Astrocyte (in vitro differentiated cells and primary cell): ENCODE data around the gene PLIN5. TPM values are rescaled to one million over a fixed set of nuclear protein-coding genes. Genes with fewer than 3 reads are reported as not detected.

Experiments used
- DNase-seq: peaks from one replicate; pipeline ENCODE4 v3.0.0-alpha.2; 2010; ENCODE audit warnings: low read depth
- FAIRE-seq: peaks from 2 replicates; lab custom pipeline; 2011; peaks lifted over from hg19 to GRCh38; lab: Jason Lieb, UNC
- H2AFZ ChIP-seq: 2 replicates; pipeline ENCODE4 v1.6.0; 2012; ENCODE audit warnings: low read depth, low read length, inconsistent platforms
- H3K27ac ChIP-seq: 2 replicates; pipeline ENCODE4 v1.5.1; 2011; ENCODE audit warnings: low read depth, low read length, inconsistent platforms
- H3K27me3 ChIP-seq: 2 replicates; pipeline ENCODE4 v1.6.0; 2011; ENCODE audit warnings: low read length, inconsistent platforms; ENCODE audit not compliant: insufficient read depth
- H3K36me3 ChIP-seq: 2 replicates; pipeline ENCODE4 v1.5.1; 2011; ENCODE audit warnings: low read length, inconsistent platforms; ENCODE audit not compliant: insufficient read depth
- H3K4me1 ChIP-seq: 2 replicates; pipeline ENCODE4 v1.5.1; 2011; ENCODE audit warnings: low read length, inconsistent platforms; ENCODE audit not compliant: insufficient read depth
- H3K4me2 ChIP-seq: 2 replicates; pipeline ENCODE4 v1.6.0; 2012; ENCODE audit warnings: low read length, inconsistent platforms
- H3K4me3 ChIP-seq: 2 replicates; pipeline ENCODE4 v1.5.1; 2011; ENCODE audit warnings: low read depth, mild to moderate bottlenecking, low read length, inconsistent platforms; ENCODE audit not compliant: insufficient read depth
- H3K79me2 ChIP-seq: 2 replicates; pipeline ENCODE4 v1.6.0; 2012; ENCODE audit warnings: mild to moderate bottlenecking, low read length, inconsistent platforms; ENCODE audit not compliant: insufficient read depth
- H3K9ac ChIP-seq: 2 replicates; pipeline ENCODE4 v1.6.0; 2012; ENCODE audit warnings: mild to moderate bottlenecking, low read length, inconsistent platforms
- H3K9me3 ChIP-seq: 2 replicates; pipeline ENCODE4 v1.5.1; 2012; ENCODE audit warnings: low read depth, mild to moderate bottlenecking, low read length, inconsistent platforms; ENCODE audit not compliant: insufficient read depth
- H4K20me1 ChIP-seq: 2 replicates; pipeline ENCODE4 v1.6.0; 2012; ENCODE audit warnings: low read length, inconsistent platforms; ENCODE audit not compliant: insufficient read depth
- H3K27ac Mint-ChIP-seq: one replicate; pipeline ENCODE4 v1.8.0; 2021; ENCODE audit warnings: mild to moderate bottlenecking, mixed read lengths; ENCODE audit not compliant: unreplicated experiment
- H3K27me3 Mint-ChIP-seq: one replicate; pipeline ENCODE4 v1.8.0; 2021; ENCODE audit warnings: low read depth, mixed read lengths; ENCODE audit not compliant: unreplicated experiment
- H3K36me3 Mint-ChIP-seq: one replicate; pipeline ENCODE4 v1.8.0; 2021; ENCODE audit warnings: low read depth, mixed read lengths; ENCODE audit not compliant: unreplicated experiment
- H3K4me1 Mint-ChIP-seq: one replicate; pipeline ENCODE4 v1.8.0; 2021; ENCODE audit warnings: low read depth, mixed read lengths; ENCODE audit not compliant: unreplicated experiment
- H3K4me3 Mint-ChIP-seq: one replicate; pipeline ENCODE4 v1.8.0; 2021; ENCODE audit warnings: mild to moderate bottlenecking, moderate library complexity, mixed read lengths; ENCODE audit not compliant: unreplicated experiment
- H3K9me3 Mint-ChIP-seq: one replicate; pipeline ENCODE4 v1.8.0; 2021; ENCODE audit warnings: mild to moderate bottlenecking, mixed read lengths; ENCODE audit not compliant: unreplicated experiment
- EZH2 ChIP-seq: IDR thresholded peaks from 2 replicates; pipeline ENCODE4 v1.6.1; 2012; ENCODE audit warnings: mild to moderate bottlenecking, low read length, inconsistent platforms; ENCODE audit not compliant: insufficient read depth
- total RNA-seq: library from RNA; stranded (reverse); gene quantifications from 2 replicates; pipeline ENCODE4 v1.2.1, GENCODE V29; 2021
- TF ChIP-seq, protein P1 (sequence below): IDR thresholded peaks from 2 replicates; pipeline ENCODE4 v1.5.1; 2011; ENCODE audit warnings: low read depth, mild to moderate bottlenecking, inconsistent platforms, low read length, moderate library complexity; ENCODE audit not compliant: insufficient read depth

PLIN5 gene
- total RNA-seq, 1 donor from 2014 or later = not detected

DNA sequence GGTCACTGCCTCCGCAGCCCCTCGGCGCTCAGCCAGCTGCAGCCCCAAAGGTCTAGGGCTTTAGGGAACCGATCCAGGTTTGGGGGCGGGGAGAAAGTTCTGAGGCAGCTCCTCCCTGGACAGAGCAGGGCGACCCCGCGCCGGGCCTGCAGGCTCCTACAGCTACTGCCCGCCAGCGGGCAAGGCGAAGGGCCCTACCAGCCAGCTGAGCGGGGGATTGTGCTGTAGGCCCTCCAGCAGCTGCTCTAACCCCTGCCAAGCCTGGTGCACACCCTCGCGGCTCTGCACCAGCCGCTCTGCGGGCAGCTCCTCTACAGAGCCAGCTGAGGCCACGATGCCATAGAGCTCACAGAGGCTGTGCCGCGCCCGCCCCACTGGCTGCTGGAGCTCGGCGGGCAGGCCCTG lies 30.7 kb downstream of the PLIN5 start:
- Mint-ChIP-seq H3K4me3 (no peak overlapping the region), H3K27ac (no peak overlapping the region), H3K9me3 (no peaks in the 10 kb centered on the region), H3K4me1 (peaks cover 6% of the 10 kb centered on the region), H3K27me3 (no peaks in the 10 kb centered on the region), H3K36me3 (peaks cover 13% of the 10 kb centered on the region)
- Histone ChIP-seq H3K27ac (no peak overlapping the region), H3K9ac (no peak overlapping the region), H4K20me1 (no peaks in the 10 kb centered on the region), H3K4me2 (no peak overlapping the region), H3K4me3 (no peak overlapping the region), H3K36me3 (peaks cover 2% of the 10 kb centered on the region), H3K79me2 (no peaks in the 10 kb centered on the region), H2AFZ (no peak overlapping the region), H3K27me3 (no peaks in the 10 kb centered on the region), H3K9me3 (no peaks in the 10 kb centered on the region), H3K4me1 (peaks cover 20% of the 10 kb centered on the region)
- FAIRE-seq (no peak), DNase-seq (no peak)
- TF ChIP-seq EZH2 = no peak
- TF ChIP-seq, protein P1, sequence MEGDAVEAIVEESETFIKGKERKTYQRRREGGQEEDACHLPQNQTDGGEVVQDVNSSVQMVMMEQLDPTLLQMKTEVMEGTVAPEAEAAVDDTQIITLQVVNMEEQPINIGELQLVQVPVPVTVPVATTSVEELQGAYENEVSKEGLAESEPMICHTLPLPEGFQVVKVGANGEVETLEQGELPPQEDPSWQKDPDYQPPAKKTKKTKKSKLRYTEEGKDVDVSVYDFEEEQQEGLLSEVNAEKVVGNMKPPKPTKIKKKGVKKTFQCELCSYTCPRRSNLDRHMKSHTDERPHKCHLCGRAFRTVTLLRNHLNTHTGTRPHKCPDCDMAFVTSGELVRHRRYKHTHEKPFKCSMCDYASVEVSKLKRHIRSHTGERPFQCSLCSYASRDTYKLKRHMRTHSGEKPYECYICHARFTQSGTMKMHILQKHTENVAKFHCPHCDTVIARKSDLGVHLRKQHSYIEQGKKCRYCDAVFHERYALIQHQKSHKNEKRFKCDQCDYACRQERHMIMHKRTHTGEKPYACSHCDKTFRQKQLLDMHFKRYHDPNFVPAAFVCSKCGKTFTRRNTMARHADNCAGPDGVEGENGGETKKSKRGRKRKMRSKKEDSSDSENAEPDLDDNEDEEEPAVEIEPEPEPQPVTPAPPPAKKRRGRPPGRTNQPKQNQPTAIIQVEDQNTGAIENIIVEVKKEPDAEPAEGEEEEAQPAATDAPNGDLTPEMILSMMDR = no peak

DNA sequence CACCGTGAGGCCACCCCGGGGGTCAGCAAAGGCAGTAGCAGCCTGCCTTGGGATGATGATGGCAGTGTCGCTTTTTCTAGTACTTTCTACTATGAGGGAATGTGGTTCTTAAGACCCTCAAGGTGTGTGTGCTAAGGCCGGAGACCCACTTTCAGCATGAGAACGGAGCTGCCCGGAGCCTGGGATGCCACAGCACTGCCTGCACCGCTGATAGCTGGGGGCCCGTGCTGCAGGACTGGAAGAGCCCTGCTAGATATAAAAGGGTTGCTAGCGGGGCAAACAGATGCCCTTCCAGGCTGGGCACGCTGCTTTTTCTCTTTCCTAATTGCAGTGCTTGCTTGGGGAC lies 31.2 kb downstream of the PLIN5 start:
- DNase-seq (no peak), FAIRE-seq (no peak)
- H3K4me1 ChIP-seq = peaks cover 20% of the 10 kb centered on the region
- H3K9ac ChIP-seq = no peak overlapping the region
- no peak overlapping the region for H3K27ac Mint-ChIP-seq
- no peak overlapping the region for H3K4me3 ChIP-seq
- H2AFZ ChIP-seq = no peak overlapping the region
- H3K79me2 ChIP-seq = no peaks in the 10 kb centered on the region
- H3K27ac ChIP-seq = no peak overlapping the region
- H3K27me3 ChIP-seq = no peaks in the 10 kb centered on the region
- no peak overlapping the region for H3K4me3 Mint-ChIP-seq
- H3K36me3 ChIP-seq = peaks cover 2% of the 10 kb centered on the region
- H4K20me1 ChIP-seq = no peaks in the 10 kb centered on the region
- H3K4me2 ChIP-seq = no peak overlapping the region
- H3K9me3 ChIP-seq = no peaks in the 10 kb centered on the region
- H3K4me1 Mint-ChIP-seq = peaks cover 6% of the 10 kb centered on the region
- TF ChIP-seq EZH2 = no peak
- TF ChIP-seq, protein P1 = no peak
- peaks cover 13% of the 10 kb centered on the region for H3K36me3 Mint-ChIP-seq
- no peaks in the 10 kb centered on the region for H3K9me3 Mint-ChIP-seq
- no peaks in the 10 kb centered on the region for H3K27me3 Mint-ChIP-seq

DNA sequence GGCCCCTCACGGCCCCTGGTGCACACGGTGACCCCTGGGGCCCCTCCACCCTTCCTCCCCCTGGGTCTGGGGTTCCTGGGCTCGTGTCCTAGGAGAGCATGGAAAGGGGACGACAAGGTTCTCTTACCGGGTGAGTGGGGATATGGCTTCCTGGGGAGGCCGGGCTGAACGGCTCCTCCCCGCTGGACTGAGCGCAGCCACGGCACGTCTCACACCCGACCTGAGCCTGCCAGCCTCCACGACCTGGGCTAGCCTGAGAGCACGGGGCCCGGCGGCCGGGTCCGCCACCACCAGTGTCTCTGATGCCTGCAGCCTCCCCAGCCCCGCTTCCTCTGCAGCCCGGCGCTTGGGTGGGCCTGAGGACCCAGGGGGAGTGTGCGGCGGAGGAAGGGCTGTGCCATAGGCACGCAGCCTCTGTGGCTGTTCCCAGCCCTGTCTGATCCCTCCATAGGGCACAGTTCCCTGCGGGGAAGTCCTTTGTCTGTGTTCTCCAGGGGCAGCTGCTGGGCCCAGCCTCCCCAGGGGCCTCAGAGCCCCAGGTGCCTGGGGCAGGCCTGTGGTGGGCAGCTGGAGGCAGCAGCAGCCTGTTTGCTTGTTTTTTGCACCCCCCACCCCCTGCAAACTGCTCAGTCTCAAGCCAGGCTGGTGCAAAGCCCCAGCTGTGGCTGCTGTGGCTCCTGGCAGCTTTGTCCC lies 31.7 kb downstream of the PLIN5 start:
- H3K4me1 ChIP-seq = peaks cover 20% of the 10 kb centered on the region
- DNase-seq (no peak), FAIRE-seq (no peak)
- no peaks in the 10 kb centered on the region for H3K9me3 ChIP-seq
- Mint-ChIP-seq H3K27ac (no peak overlapping the region), H3K4me1 (peaks cover 6% of the 10 kb centered on the region), H3K36me3 (peaks cover 13% of the 10 kb centered on the region), H3K27me3 (no peaks in the 10 kb centered on the region), H3K9me3 (no peaks in the 10 kb centered on the region), H3K4me3 (no peak overlapping the region)
- no peak overlapping the region for H3K9ac ChIP-seq
- H4K20me1 ChIP-seq = no peaks in the 10 kb centered on the region
- H3K4me2 ChIP-seq = no peak overlapping the region
- H2AFZ ChIP-seq = no peak overlapping the region
- TF ChIP-seq EZH2 = no peak
- TF ChIP-seq, protein P1 = no peak
- no peaks in the 10 kb centered on the region for H3K79me2 ChIP-seq
- H3K36me3 ChIP-seq = peaks cover 2% of the 10 kb centered on the region
- no peaks in the 10 kb centered on the region for H3K27me3 ChIP-seq
- no peak overlapping the region for H3K4me3 ChIP-seq
- no peak overlapping the region for H3K27ac ChIP-seq
